ENCODE results near the gene NFYA.

DNA sequence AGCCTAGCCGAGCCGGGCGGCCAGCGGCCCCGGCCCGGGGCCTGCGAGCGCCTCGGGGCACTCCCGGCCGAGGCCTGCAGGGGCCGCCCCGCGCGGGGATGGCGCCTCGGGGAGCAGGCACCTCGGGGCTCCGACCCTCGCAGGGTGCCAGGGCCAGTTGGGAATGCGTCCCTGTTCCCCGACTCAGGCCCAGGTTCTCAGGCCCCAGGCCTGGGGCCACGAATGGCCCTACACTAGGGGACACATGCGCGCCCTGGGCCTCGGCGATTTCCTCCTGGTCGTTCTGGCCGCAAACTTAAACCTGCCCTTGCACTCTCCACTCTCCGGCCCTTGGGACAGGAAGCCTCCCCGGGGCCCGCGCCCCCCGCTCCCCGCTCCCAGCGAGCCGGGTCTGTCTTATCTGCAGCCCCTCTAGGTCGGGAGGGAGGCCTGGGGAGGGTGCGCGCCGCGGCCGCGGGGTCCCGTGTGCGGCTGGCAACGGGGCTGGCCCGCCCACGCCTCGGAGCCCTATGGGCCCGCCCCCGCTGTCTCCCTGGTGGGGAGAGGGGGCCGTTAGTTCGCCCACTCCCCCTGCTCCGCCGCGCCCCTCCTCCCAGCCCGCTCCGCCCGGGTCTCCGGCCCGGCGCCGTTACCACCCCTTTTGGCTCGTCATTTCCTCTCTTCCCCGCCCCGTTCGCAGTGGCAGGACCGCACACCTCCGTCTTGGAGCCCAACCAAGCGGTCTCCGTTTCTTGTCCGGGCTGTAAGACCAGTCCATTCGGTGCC lies 611 bp downstream of the NFYA start:
- peak; percentile 97 for TF ChIP-seq SUPT5H (IDR thresholded peaks at IDR 0.05)
- TF ChIP-seq CBFB (CRISPR knock-in tag; IDR thresholded peaks at IDR 0.05), result no peak
- TF ChIP-seq, protein P1, sequence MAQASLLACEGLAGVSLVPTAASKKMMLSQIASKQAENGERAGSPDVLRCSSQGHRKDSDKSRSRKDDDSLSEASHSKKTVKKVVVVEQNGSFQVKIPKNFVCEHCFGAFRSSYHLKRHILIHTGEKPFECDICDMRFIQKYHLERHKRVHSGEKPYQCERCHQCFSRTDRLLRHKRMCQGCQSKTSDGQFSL (CRISPR knock-in tag; IDR thresholded peaks at IDR 0.05), result no peak
- TF ChIP-seq, protein P1 (tag; IDR thresholded peaks at IDR 0.05), result no peak
- TF ChIP-seq, protein P2, sequence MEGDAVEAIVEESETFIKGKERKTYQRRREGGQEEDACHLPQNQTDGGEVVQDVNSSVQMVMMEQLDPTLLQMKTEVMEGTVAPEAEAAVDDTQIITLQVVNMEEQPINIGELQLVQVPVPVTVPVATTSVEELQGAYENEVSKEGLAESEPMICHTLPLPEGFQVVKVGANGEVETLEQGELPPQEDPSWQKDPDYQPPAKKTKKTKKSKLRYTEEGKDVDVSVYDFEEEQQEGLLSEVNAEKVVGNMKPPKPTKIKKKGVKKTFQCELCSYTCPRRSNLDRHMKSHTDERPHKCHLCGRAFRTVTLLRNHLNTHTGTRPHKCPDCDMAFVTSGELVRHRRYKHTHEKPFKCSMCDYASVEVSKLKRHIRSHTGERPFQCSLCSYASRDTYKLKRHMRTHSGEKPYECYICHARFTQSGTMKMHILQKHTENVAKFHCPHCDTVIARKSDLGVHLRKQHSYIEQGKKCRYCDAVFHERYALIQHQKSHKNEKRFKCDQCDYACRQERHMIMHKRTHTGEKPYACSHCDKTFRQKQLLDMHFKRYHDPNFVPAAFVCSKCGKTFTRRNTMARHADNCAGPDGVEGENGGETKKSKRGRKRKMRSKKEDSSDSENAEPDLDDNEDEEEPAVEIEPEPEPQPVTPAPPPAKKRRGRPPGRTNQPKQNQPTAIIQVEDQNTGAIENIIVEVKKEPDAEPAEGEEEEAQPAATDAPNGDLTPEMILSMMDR (IDR thresholded peaks at IDR 0.05 in 2 of 3, conservative IDR thresholded peaks at IDR 0.05 in 1 of 3; ENCODE audit: insufficient read depth in 2 of 3, low read depth in 1 of 3, low read length in 3 of 3), result peak; percentile 44 to 54 (median 45); a peak in 4 of 6 replicates
- peak; percentile 44 for TF ChIP-seq JUND (IDR thresholded peaks at IDR 0.05; ENCODE audit: borderline replicate concordance, low read depth, low read length)
- no peak; the same call in 2 of the 3 replicates for TF ChIP-seq JUND (tag; IDR thresholded peaks at IDR 0.05; ENCODE audit: borderline replicate concordance, low read depth, low read length)
- no peak for TF ChIP-seq FOXA1 (IDR thresholded peaks at IDR 0.05; ENCODE audit: borderline replicate concordance)
- TF ChIP-seq BHLHE40 (IDR thresholded peaks at IDR 0.05; ENCODE audit: low read length), result 0 out of 2 replicates have a peak, but pooled peaks have one; percentile 32
- TF ChIP-seq FOS (IDR thresholded peaks at IDR 0.05; ENCODE audit: extremely low read depth, insufficient read length), result no peak

Data from K562 (cell line).